HCT116 (cell line): ENCODE data around the gene SPEF2. TPM values are rescaled to one million over a fixed set of nuclear protein-coding genes. Genes with fewer than 3 reads are reported as not detected.

Source experiments
- ATAC-seq: fragments of 200-7000 bp; cut with Tn5 transposase; 2 replicates; pipeline ENCODE4 v1.9.1; 2020; ENCODE audit warnings: mild to moderate bottlenecking, moderate library complexity
- BruUV-seq: library from RNA; stranded (reverse); fragments of 400-500 nt; replicated peaks from 2 replicates; lab custom pipeline; 2021; lab: Mats Ljungman, UMichigan
- CTCF ChIA-PET: fragments of 300-600 bp; sonication (Branson Sonifier 250); formaldehyde crosslinking; loops from one replicate; lab custom pipeline; 2021; ENCODE audit warnings: antibody characterized with exemption; lab: Charles Lee
- POLR2A ChIA-PET: fragments of 300-600, 350-600 bp; sonication (Branson Sonifier 250); formaldehyde crosslinking; loops from one replicate; lab custom pipeline; 2021; ENCODE audit warnings: antibody characterized with exemption; lab: Charles Lee
- RAD21 ChIA-PET, 2 experiments: fragments of 300-600 bp; sonication (Branson Sonifier 250); formaldehyde crosslinking; loops; one replicate each; lab custom pipeline; 2023; ENCODE audit warnings: low total read pairs in 2 of 2; ENCODE audit not compliant: uncharacterized antibody in 2 of 2, unreplicated experiment in 2 of 2, low non-redundant PET in 1 of 2; lab: Charles Lee
- DNase-seq: peaks from one replicate; pipeline ENCODE4 v3.0.0-alpha.2; 2010; ENCODE audit warnings: low read depth, low spot score
- H2AFZ ChIP-seq: fragments of 200-600 bp; shearing (Covaris generic), sonication (generic); 2 replicates; pipeline ENCODE4 v1.6.1; 2017; ENCODE audit warnings: low read depth, mixed run types, mixed read lengths, antibody characterized with exemption, low read length; ENCODE audit not compliant: poor library complexity, severe bottlenecking
- H3K27ac ChIP-seq: 2 replicates; pipeline ENCODE4 v1.5.1; 2012; ENCODE audit warnings: low read depth, low read length
- H3K27me3 ChIP-seq: fragments of 200-600 bp; sonication (generic); 2 replicates; pipeline ENCODE4 v1.6.1; 2016; ENCODE audit warnings: mixed run types, low read length, mixed read lengths; ENCODE audit not compliant: insufficient read depth
- H3K36me3 ChIP-seq, 2 experiments: fragments of 200-500 bp in 1 of 2; fragments of 200-600 bp in 1 of 2; sonication (Bioruptor generic) in 1 of 2; sonication (generic) in 1 of 2; 2 replicates each; pipeline versions ENCODE4 v1.5.1 to v1.6.1; 2014 to 2016; ENCODE audit warnings: low read length in 2 of 2, inconsistent platforms in 1 of 2, mixed read lengths in 1 of 2, mixed run types in 1 of 2; ENCODE audit not compliant: insufficient read depth in 2 of 2, control insufficient read depth in 1 of 2
- H3K4me1 ChIP-seq, 2 experiments: fragments of 200-600 bp in 1 of 2; sonication (generic) in 1 of 2; 2 replicates each; pipeline versions ENCODE4 v1.5.1 to v1.6.1; 2012 to 2017; ENCODE audit warnings: low read length in 2 of 2, inconsistent platforms in 1 of 2, mild to moderate bottlenecking in 1 of 2, mixed read lengths in 1 of 2, mixed run types in 1 of 2, moderate library complexity in 1 of 2; ENCODE audit not compliant: insufficient read depth in 2 of 2, control insufficient read depth in 1 of 2
- H3K4me2 ChIP-seq: fragments of 200-600 bp; sonication (generic); 2 replicates; pipeline ENCODE4 v1.6.1; 2017; ENCODE audit warnings: mixed run types, low read length, mixed read lengths
- H3K4me3 ChIP-seq, 2 experiments: fragments of 200-600 bp in 1 of 2; sonication (generic) in 1 of 2; replicated peaks in 1 of 2; 2 replicates each; pipeline ENCODE4 v1.5.1; 2011 to 2016; ENCODE audit warnings: low read length in 2 of 2, control low read depth in 1 of 2, low read depth in 1 of 2, mild to moderate bottlenecking in 1 of 2, mixed read lengths in 1 of 2, mixed run types in 1 of 2
- H3K79me2 ChIP-seq: fragments of 200-600 bp; sonication (generic); 2 replicates; pipeline ENCODE4 v1.6.1; 2017; ENCODE audit warnings: mild to moderate bottlenecking, mixed run types, low read length, moderate library complexity, mixed read lengths; ENCODE audit not compliant: insufficient read depth
- H3K9ac ChIP-seq: fragments of 200-600 bp; sonication (generic); 2 replicates; pipeline ENCODE4 v1.6.1; 2016; ENCODE audit warnings: low read length, mixed read lengths
- H3K9me2 ChIP-seq: fragments of 200-600 bp; sonication (generic), shearing (Covaris generic); 2 replicates; pipeline ENCODE4 v1.6.1; 2017; ENCODE audit warnings: mixed run types, mild to moderate bottlenecking, moderate library complexity; ENCODE audit not compliant: insufficient read depth
- H3K9me3 ChIP-seq, 2 experiments: fragments of 200-500 bp in 1 of 2; fragments of 200-600 bp in 1 of 2; sonication (Bioruptor generic) in 1 of 2; sonication (generic) in 1 of 2; 2 replicates each; pipeline ENCODE4 v1.6.1; 2014 to 2017; ENCODE audit warnings: low read length in 2 of 2, mixed read lengths in 2 of 2, inconsistent platforms in 1 of 2, low read depth in 1 of 2, mild to moderate bottlenecking in 1 of 2, mixed run types in 1 of 2, moderate library complexity in 1 of 2; ENCODE audit not compliant: control insufficient read depth in 1 of 2, insufficient read depth in 1 of 2
- H4K20me1 ChIP-seq: fragments of 200-600 bp; sonication (generic), shearing (Covaris generic); 2 replicates; pipeline ENCODE4 v1.6.1; 2017; ENCODE audit warnings: mixed run types, mild to moderate bottlenecking, moderate library complexity; ENCODE audit not compliant: insufficient read depth
- EZH2phosphoT487 ChIP-seq: fragments of 200-600 bp; IDR thresholded peaks from 2 replicates; pipeline ENCODE4 v1.6.1; 2018; ENCODE audit warnings: antibody characterized with exemption, borderline replicate concordance
- FOSL1 ChIP-seq: IDR thresholded peaks from 2 replicates; pipeline ENCODE4 v1.6.1; 2012; ENCODE audit warnings: low read depth
- JUND ChIP-seq: IDR thresholded peaks from 2 replicates; pipeline ENCODE4 v1.6.1; 2012
- POLR2A ChIP-seq: IDR thresholded peaks from 2 replicates; pipeline ENCODE4 v1.7.0; 2011; ENCODE audit warnings: borderline replicate concordance; ENCODE audit not compliant: insufficient read depth, insufficient read length; ENCODE audit errors: extremely low read depth
- POLR2AphosphoS5 ChIP-seq: IDR thresholded peaks from 2 replicates; pipeline ENCODE4 v1.6.1; 2011; ENCODE audit warnings: mild to moderate bottlenecking, low read depth, low read length, moderate library complexity
- RAD21 ChIP-seq: IDR thresholded peaks from 2 replicates; pipeline ENCODE4 v1.6.1; 2012; ENCODE audit warnings: low read depth, mild to moderate bottlenecking
- SIN3A ChIP-seq: IDR thresholded peaks from 2 replicates; pipeline ENCODE4 v1.6.1; 2012; ENCODE audit warnings: low read depth
- SP1 ChIP-seq: IDR thresholded peaks from 2 replicates; pipeline ENCODE4 v1.6.1; 2012; ENCODE audit warnings: low read depth
- SRF ChIP-seq: IDR thresholded peaks from 2 replicates; pipeline ENCODE4 v1.6.1; 2012; ENCODE audit warnings: low read depth
- ZFX ChIP-seq: fragments of 450-650 bp; IDR thresholded peaks from 2 replicates; pipeline ENCODE4 v1.6.1; 2017
- intact Hi-C: fragments of 100-400 bp; cut with micrococcal nuclease; formaldehyde crosslinking; loops from 2 replicates; pipeline ENCODE4 v1.10.0; 2022
- total RNA-seq: library from RNA; stranded (reverse); gene quantifications from one replicate; pipeline ENCODE4 v1.2.1, GENCODE V29; 2021; ENCODE audit not compliant: unreplicated experiment
- TF ChIP-seq, protein P1 (sequence below): IDR thresholded peaks from 2 replicates; pipeline ENCODE4 v1.6.1; 2011; ENCODE audit warnings: mild to moderate bottlenecking, low read length, moderate library complexity; ENCODE audit not compliant: insufficient replicate concordance; ENCODE audit errors: extremely low read depth
- TF ChIP-seq, protein P2 (sequence below): IDR thresholded peaks from 2 replicates; pipeline ENCODE4 v1.6.1; 2012; ENCODE audit warnings: low read depth
- TF ChIP-seq, protein P3 (sequence below): IDR thresholded peaks from 2 replicates; pipeline ENCODE4 v1.6.1; 2012

The SPEF2 gene
- total RNA-seq, 1 experiment from 2014 or later: 4.6 TPM

DNA sequence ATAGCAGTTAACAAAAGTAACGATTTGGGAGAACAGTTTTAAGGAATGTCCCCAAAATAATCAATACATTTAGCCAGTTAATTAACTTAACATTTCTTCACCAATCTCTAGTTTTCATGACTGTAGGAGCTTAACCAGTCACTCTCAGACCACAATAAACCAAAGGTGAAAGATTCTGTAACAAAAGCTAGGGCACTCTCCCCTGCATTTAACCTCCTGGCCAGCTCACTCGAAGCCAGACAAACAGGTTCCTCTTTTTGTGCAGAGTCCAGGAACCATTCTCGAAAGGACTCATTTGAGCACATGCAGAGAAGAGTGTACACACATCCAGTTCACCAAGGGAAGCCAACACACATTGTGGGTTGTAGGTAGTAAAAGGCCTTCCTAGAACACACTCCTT is 245.5 kb downstream of the SPEF2 start:
- H3K79me2 ChIP-seq: no peaks in the 10 kb centered on the region
- no peaks in the 10 kb centered on the region for H3K9me2 ChIP-seq
- H3K36me3 ChIP-seq: no peaks in the 10 kb centered on the region
- no peak overlapping the region for H3K4me2 ChIP-seq
- no peak for ATAC-seq
- H3K27ac ChIP-seq: no peak overlapping the region
- no peak overlapping the region for H3K9ac ChIP-seq
- intact Hi-C loops: no loop called here
- no peaks in the 10 kb centered on the region; a peak in 1 of 4 replicates for H3K4me1 ChIP-seq
- ChIA-PET RAD21 (no interaction called here), POLR2A (no interaction called here), CTCF (no interaction called here)
- H3K4me3 ChIP-seq: no peak overlapping the region
- H3K27me3 ChIP-seq: no peaks in the 10 kb centered on the region
- no peaks in the 10 kb centered on the region for H4K20me1 ChIP-seq
- BruUV-seq: no TSS peak
- DNase-seq: no peak
- no peaks in the 10 kb centered on the region for H3K9me3 ChIP-seq
- no peak overlapping the region for H2AFZ ChIP-seq
- TF ChIP-seq POLR2A (no peak), JUND (no peak), EZH2phosphoT487 (no peak), RAD21 (no peak), FOSL1 (no peak), ZFX (no peak), SP1 (no peak), POLR2AphosphoS5 (no peak), SRF (no peak), SIN3A (no peak)
- TF ChIP-seq, protein P1, sequence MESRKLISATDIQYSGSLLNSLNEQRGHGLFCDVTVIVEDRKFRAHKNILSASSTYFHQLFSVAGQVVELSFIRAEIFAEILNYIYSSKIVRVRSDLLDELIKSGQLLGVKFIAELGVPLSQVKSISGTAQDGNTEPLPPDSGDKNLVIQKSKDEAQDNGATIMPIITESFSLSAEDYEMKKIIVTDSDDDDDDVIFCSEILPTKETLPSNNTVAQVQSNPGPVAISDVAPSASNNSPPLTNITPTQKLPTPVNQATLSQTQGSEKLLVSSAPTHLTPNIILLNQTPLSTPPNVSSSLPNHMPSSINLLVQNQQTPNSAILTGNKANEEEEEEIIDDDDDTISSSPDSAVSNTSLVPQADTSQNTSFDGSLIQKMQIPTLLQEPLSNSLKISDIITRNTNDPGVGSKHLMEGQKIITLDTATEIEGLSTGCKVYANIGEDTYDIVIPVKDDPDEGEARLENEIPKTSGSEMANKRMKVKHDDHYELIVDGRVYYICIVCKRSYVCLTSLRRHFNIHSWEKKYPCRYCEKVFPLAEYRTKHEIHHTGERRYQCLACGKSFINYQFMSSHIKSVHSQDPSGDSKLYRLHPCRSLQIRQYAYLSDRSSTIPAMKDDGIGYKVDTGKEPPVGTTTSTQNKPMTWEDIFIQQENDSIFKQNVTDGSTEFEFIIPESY: no peak
- TF ChIP-seq, protein P2, sequence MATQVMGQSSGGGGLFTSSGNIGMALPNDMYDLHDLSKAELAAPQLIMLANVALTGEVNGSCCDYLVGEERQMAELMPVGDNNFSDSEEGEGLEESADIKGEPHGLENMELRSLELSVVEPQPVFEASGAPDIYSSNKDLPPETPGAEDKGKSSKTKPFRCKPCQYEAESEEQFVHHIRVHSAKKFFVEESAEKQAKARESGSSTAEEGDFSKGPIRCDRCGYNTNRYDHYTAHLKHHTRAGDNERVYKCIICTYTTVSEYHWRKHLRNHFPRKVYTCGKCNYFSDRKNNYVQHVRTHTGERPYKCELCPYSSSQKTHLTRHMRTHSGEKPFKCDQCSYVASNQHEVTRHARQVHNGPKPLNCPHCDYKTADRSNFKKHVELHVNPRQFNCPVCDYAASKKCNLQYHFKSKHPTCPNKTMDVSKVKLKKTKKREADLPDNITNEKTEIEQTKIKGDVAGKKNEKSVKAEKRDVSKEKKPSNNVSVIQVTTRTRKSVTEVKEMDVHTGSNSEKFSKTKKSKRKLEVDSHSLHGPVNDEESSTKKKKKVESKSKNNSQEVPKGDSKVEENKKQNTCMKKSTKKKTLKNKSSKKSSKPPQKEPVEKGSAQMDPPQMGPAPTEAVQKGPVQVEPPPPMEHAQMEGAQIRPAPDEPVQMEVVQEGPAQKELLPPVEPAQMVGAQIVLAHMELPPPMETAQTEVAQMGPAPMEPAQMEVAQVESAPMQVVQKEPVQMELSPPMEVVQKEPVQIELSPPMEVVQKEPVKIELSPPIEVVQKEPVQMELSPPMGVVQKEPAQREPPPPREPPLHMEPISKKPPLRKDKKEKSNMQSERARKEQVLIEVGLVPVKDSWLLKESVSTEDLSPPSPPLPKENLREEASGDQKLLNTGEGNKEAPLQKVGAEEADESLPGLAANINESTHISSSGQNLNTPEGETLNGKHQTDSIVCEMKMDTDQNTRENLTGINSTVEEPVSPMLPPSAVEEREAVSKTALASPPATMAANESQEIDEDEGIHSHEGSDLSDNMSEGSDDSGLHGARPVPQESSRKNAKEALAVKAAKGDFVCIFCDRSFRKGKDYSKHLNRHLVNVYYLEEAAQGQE: no peak
- TF ChIP-seq, protein P3, sequence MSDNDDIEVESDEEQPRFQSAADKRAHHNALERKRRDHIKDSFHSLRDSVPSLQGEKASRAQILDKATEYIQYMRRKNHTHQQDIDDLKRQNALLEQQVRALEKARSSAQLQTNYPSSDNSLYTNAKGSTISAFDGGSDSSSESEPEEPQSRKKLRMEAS: no peak

Other genes starting within 250 kb of the SPEF2 start
- gene IL7R, start 239.0 kb downstream of the SPEF2 start, total RNA-seq: 0.98 TPM